Activated T-cell treated with anti-CD3 and anti-CD28 coated beads for 1 hour (primary cell): ENCODE results near the gene GTF2H4.
"Not testable (repeated sequence)": the region's sequence is repeated elsewhere in the genome, so short reads cannot be mapped to it uniquely, and the experiment has no call there.

Experiments
- DNase-seq: peaks from one replicate; pipeline ENCODE4 v3.0.0-alpha.2; 2020; ENCODE audit warnings: low read depth

The GTF2H4 gene

DNA sequence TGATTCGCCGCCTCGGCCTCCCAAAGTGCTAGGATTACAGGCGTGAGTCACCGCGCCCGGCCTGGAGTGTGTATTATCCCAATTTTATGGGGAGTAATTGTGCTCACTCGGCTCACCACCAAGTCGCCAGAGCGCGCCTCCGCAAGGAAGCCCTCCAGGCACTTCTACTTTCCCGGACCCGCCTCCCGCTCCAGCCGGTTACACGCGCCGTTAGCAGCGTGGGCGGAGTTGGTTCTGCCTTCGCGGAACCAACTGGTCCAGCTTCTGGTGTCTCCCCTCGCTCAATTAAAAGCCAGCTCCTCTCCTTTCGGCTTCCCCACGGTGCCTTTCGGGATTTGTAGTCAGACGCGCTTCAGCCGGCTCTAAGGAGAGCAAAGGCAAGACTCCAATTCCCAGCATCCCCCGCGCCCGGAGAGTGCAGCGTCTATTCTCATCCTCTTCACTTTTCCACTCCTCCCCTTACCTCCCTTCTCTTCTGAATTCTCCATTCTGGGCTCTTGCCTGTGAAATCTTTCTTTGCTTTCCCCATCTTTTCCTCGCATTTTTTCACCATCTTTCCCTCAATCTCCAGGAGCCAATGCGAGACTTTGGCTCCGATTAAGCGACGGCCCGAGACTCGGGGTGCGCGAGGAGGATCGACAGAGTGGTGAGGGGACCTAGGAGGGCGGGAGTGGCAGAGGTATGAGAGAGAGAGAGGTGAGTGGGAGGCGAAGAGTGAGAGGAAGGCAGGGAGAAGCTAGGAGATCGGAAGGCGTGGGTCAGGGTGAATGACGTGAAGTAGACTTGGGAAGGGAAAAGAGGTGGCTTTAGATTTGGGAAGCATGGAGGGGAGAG, at the start of gene GTF2H4:
Gene GTF2H4 (plus strand): TSS at position 450 of the 834 bp plus-strand sequence.
- DNase-seq, result peak; percentile 94

- not testable (repeated sequence) for DNase-seq
Observed at GRCh38 chr6:30859726-30860125, 48.3 kb upstream of the GTF2H4 start.

DNA sequence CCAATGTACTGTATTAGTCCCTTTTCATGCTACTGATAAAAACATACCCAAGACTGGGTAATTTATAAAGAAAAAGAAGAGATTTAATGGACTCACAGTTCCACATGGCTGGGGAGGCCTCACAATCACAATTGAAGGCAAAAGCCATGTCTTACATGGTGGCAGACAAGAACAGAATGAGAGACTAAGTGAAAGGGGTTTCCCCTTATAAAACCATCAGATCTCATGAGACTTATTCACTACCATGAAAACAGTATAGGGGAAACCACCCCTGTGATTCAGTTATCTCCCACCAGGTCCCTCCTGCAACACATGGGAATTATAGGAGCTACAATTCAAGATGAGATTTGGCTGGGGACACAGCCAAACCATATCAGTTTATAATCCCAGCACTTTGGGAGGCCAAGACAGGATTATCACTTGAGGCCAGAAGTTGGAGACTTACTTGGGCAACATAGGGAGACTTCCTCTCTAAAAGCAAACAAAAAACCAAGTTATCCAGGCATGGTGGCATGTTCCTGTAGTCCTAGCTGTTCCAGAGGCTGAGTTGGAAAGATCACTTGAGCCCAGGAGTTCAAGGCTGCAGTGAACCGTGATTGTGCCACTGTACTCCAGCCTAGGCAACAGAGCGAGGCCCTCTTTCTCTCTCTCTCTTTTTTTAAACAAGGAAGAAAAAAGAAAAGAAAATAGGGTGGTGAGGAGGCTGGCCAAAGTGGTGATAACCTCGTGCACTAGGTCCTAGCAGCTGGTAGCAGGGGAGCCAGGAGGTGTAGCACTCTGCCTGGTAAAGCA, 46.6 kb upstream of the GTF2H4 start:
- DNase-seq, result no peak

GRCh38 chr6:30862156-30862875, 45.7 kb upstream of the GTF2H4 start:
- no peak for DNase-seq

DNA sequence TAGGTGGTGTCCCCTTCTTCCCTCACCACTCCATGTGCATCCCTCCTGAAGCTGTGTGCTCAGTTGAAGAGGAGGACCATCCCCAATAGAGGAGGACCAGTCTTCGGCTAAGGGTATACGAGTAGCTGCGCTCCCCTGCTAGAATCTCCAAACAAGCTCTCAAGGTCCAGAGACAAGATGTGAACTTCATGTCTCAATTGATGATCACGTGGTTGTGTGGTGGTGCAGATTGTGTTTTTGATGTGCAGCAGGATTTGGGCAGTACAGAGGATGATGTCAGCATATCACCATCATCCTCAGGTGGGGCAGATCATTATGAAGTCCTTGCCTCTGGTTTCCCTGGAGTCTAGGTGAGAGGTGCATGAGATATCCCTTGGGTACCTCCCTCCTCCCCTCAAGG, 43.7 kb upstream of the GTF2H4 start:
- DNase-seq, result no peak

DNA sequence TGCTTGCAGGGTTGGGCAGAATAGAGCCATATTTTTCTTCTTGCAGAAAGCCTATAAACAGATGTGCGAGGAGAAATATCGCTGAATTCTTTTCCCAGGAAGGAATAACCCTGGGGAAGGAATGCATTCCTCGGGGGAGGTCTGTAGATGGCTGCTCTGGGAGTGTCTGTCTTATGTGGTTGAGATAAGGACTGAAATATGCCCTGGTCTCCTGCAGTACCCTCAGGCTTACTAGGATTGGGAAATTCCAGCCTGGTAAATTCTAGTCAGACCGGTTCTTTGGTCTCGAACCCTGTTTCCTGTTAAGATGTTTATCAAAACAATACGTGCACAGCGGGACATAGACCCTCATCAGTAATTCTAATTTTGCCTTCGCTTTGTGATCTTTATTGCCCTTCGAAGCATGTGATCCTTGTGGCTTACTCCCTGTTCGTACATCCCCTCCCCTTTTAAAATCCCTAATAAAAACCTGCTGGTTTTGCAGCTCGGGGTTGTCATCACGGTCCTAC, 38.7 kb upstream of the GTF2H4 start:
- DNase-seq, result not testable (repeated sequence)

DNA sequence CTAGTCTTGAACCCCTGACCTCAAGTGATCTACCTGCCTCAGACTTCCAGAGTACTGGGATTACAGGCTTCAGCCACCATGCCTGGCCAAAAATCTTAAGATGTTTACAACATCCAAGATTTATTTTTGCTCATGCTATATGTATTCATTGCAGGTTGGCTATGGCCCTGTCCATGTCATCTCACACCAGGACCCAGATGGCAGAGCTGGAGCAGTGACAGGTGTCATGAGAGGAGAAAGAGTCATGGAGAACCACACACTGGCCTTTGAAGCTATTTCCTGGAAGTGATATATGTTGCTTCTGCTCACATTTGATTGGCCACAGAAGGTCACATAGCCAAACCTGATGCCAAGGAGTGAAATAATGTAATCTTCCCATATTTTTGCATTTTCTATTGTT, 37.5 kb upstream of the GTF2H4 start:
- no peak for DNase-seq

- DNase-seq, result no peak
Observed at GRCh38 chr6:30871592-30872183, 36.3 kb upstream of the GTF2H4 start.

DNA sequence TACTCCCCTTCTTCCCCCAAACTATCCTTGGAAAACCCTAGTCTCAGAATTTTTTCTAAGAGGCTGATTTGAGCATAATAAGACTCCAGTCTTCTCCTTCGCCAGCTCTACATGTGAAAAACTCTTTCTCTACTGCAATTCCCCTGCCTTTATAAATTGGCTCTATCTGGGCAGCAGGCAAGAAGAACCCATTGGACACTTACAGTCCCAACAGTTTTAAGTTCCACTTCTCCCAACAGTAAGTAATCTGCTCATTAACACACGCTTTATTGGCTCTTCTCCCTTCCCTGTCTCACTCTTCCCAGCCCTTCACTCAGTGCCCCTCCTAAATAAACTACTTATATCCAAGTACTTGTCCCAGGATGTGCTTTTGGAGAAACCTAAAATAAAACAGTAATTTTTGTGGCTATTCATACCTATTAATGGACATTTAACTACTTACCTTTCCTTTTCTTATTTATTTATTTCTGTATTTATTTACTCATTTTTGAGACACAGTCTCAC, 34.8 kb upstream of the GTF2H4 start:
- DNase-seq, result no peak

DNA sequence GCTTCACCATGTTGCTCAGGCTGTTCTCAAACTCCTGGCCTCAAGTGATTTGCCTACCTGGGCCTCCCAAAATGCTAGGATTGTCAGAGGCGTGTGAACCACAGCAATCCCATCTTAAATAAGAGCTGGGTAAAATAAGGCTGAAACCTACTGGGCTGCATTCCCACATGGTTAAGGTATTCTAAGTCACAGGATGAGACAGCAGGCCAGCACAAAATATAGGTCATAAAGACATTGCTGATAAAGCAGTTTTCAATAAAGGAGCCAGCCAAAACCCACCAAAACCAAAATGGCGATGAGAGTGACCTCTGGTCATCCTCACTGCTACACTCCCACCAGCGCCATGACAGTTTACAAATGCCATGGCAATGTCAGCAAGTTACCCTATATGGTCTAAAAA, 34.2 kb upstream of the GTF2H4 start:
- DNase-seq, result not testable (repeated sequence)

- DNase-seq, result no peak
Observed at GRCh38 chr6:30875244-30876038, 32.6 kb upstream of the GTF2H4 start.

DNA sequence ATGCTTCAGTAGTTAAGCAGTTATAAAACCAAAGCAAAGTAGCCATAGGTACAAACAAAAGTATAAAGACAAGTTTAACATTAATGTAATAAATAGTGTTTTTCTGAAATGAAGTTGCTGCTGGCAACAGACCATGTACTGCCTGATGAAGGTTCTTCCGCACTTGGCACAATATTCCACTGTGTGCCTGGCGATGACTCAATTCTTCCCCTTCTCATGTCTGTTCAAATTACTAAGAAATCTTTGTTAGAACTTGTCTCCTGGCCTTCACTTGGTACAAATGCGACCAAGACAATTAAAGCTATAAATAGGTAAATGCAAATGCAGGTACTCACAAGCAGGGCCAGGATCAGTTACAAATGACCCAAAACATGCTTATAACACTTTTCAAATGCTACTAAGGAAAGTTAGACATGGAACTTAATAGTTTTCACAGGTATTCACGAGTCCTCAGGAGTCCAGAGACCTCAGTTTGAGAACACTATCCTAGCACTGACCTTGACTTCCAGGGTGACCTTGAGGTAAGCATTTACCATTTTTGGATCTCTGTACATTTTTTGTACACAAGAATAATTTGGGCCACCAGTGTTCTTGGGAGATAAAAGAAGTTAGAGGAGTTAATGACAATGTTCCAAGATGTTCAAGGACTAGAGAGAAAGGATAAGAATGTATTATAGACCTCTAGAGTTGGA, 31.8 kb upstream of the GTF2H4 start:
- no peak for DNase-seq

DNA sequence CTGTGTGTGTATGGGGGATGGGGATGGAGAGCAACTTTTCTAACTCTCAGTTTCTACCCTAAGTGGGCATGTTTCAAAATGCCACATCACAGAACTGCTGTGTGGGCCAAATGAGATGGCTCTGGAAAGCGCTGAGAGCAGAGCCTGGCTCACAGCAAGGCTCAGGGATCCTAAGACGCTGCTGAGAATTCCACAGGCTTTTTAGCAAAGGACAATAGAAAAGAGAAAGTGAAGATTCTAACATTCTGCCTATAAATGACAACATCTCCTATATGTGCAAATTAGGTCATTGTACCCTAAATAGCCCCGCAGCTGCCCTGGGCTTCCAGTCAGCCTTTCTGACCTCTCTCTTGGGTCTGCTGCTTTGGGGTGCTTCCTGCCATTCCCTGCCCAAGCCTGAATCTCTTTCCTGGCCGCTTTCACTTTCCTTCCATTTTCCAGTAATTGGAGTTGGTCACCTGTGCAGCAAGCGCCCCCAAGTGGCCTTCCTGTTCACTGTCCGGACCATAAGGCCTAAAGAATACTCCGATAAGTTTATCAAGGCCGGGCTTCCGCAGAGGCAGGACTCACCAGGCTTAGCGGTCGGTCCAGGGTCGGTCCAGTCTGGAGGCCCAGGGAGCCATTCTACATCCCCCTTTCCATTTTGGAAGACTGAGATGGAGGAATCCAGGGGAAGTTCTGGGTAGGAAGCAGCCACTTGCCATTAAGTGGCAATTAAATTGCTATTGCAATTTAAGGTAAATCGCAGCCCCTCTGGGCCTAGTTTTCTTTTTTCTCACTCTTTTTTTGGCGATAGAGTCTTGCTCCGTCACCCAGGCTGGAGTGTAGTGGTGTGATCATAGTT, 30.4 kb upstream of the GTF2H4 start:
- DNase-seq, result peak; percentile 69

- DNase-seq, result no peak
Observed at GRCh38 chr6:30879684-30880427, 28.2 kb upstream of the GTF2H4 start.

DNA sequence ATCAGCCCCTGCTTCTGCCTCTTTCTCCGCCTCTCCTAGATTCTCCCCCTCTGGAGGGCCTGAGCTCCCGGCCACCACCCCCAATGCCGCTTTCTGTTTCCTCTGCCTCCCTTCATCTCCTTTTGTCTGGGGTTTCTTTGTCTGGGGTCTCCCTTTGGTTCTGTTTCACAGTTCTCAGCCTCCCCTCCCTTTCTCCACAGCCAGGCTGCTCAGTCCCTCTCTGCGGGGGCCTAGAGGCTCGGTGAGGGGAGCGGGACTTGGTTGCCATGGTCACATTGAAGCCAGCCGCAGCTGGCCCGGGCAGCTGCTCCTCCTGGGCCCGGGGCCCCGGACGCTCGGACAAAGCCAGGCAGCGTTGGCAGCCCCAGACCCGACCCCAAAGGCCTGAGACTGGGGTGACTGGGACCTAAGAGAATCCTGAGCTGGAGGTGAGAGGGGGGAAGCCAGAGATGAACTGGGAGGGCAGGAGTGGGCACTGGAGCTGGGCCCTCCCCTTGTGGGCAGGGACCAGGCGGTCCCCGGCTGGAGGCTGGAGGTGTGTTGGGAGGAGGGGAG, 27.2 kb upstream of the GTF2H4 start:
- DNase-seq, result no peak

GRCh38 chr6:30881392-30882203, 26.4 kb upstream of the GTF2H4 start:
- no peak for DNase-seq

DNA sequence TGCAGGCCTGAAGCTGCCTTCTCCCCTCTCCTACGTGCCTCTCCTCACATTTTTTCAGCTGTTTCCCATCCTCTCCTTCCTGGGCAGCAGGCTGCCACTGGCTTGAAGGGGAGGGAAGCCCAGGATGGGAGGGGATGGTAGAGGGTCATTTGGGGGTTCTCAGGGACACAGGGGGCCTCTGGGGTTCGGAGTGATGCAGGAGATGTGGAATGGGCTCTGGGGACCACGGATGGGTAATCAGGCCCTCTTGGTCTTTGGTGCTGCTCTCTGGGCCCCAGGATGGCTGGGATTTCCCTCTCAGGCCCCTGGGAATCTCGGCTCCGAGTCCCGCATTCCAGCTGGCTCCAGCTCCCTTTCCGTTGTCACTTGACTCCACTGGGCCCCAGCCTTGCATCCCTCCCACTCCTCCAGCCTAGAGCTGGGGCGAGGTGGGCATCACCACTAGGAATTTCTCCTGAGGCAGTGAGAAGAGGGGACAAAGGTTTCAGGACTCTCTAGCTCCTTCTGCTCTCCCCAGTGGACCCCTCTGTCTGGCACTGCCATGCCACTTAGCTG, 25.7 kb upstream of the GTF2H4 start:
- no peak for DNase-seq
